Smooth muscle cell (in vitro differentiated cells): Measurements from ENCODE around the gene APCDD1L. TPM values are rescaled to one million over a fixed set of nuclear protein-coding genes. Genes with fewer than 3 reads are reported as not detected.

Experiments
- DNase-seq: peaks from one replicate; lab custom pipeline; 2025; ENCODE audit not compliant: unreplicated experiment; lab: John Stamatoyannopoulos, UW
- H2AFZ ChIP-seq: fragments of 200-600 bp; sonication (generic); 2 replicates; pipeline ENCODE4 v1.6.0; 2016; ENCODE audit warnings: antibody characterized with exemption, low read depth, mild to moderate bottlenecking
- H3F3A ChIP-seq: fragments of 200-600 bp; sonication (generic); 2 replicates; pipeline ENCODE4 v1.6.0; 2017; ENCODE audit warnings: antibody characterized with exemption, low read depth
- H3K27ac ChIP-seq: fragments of 200-600 bp; sonication (generic); 2 replicates; pipeline ENCODE4 v1.5.1; 2016; ENCODE audit warnings: low read depth, mild to moderate bottlenecking
- H3K27me3 ChIP-seq: fragments of 200-600 bp; sonication (generic); 2 replicates; pipeline ENCODE4 v1.6.1; 2016; ENCODE audit warnings: low read depth, mild to moderate bottlenecking
- H3K36me3 ChIP-seq: fragments of 200-600 bp; sonication (generic); 2 replicates; pipeline ENCODE4 v1.5.1; 2016; ENCODE audit warnings: low read depth
- H3K4me1 ChIP-seq: fragments of 200-600 bp; sonication (generic); 2 replicates; pipeline ENCODE4 v1.5.1; 2016; ENCODE audit warnings: low read depth
- H3K4me2 ChIP-seq: fragments of 200-600 bp; sonication (generic); 2 replicates; pipeline ENCODE4 v1.6.0; 2016; ENCODE audit warnings: mild to moderate bottlenecking
- H3K4me3 ChIP-seq: fragments of 200-600 bp; sonication (generic); 2 replicates; pipeline ENCODE4 v1.5.1; 2016; ENCODE audit warnings: mild to moderate bottlenecking
- H3K79me2 ChIP-seq: fragments of 200-600 bp; sonication (generic); 2 replicates; pipeline ENCODE4 v1.6.0; 2016; ENCODE audit warnings: low read depth, mild to moderate bottlenecking
- H3K9ac ChIP-seq: fragments of 200-600 bp; sonication (generic); 2 replicates; pipeline ENCODE4 v1.6.0; 2016; ENCODE audit warnings: low read depth
- H3K9me3 ChIP-seq: fragments of 200-600 bp; sonication (generic); replicated peaks from 2 replicates; pipeline ENCODE4 v1.5.1; 2016; ENCODE audit warnings: low read depth
- H4K20me1 ChIP-seq: fragments of 200-600 bp; sonication (generic); 2 replicates; pipeline ENCODE4 v1.6.0; 2016; ENCODE audit warnings: low read depth
- WGBS: methylation state at CpG from one replicate; pipeline ENCODE4 v1.1.7; 2016; ENCODE audit warnings: low lambda C conversion rate; 5-methylcytosine and 5-hydroxymethylcytosine counted together
- polyA plus RNA-seq: library from polyadenylated mRNA; unstranded; fragments of >200 nt; fragmentation: Nextera tagmentation; extraction: Ambion mirVana; gene quantifications from 2 replicates; pipeline ENCODE4 v1.2.1, GENCODE V29; 2016
- total RNA-seq: library from RNA; depleted of rRNA; stranded (reverse); fragments of >200 nt; gene quantifications from 2 replicates; pipeline ENCODE4 v1.2.3, GENCODE V29; 2014
- TF ChIP-seq, protein P1 (sequence below): fragments of 200-600 bp; sonication (generic); IDR thresholded peaks from 2 replicates; pipeline ENCODE4 v1.5.1; 2017; ENCODE audit warnings: borderline replicate concordance, mild to moderate bottlenecking, antibody characterized with exemption; ENCODE audit not compliant: insufficient read depth, poor library complexity, severe bottlenecking

Gene APCDD1L
- total and polyA plus RNA-seq, 2 experiments from 2014 or later: 9.4 to 18.3 TPM

DNA sequence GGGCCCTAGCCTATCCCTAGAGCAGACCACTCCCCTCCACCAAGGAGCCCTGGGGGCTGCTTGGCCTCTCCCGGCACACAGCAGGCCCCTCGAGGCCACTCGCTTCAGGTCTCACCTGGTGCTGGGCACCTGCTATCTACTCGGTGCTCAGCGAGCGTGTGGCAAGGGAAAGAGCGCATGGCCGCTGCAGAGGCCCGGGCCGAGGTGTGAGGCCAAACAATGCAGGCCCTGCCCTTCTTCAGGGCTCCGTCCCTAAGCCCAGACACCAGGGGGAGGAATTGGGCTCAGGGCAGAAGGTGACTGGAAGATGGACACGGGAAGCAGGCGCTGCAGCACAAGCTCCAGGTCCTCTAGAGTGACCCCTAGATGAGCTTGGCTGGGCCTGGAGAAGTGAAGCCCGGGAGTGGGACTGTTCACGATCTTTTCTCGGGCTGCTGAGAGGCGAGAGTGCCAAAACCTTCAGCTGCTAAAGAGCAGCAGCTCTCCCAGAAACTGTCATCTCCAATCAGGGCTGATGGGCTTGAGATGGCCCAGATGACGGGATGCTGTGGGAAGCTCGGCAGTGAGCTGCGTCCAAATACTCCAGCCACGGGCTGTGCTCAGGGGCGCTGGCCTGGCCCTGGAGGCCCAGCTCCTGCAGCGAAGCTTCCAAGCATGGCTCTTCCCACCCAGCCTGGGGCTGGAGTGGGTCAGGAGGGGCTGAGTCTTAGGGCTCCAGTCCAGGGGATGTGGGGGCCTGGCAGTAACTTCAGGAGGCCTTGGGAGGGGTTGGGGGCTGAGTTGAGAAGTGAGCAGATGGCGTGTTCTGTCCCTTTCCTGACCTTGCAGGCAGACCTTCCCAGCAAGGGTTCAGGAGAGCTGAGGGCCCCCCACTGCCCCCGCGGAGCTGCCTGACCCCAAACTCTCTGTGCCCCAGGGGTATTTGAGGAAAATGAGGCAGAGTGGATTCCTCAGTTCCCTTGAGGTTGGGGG, 43.7 kb downstream of the APCDD1L start:
- H3K9ac ChIP-seq: no peak overlapping the region
- H3K27ac ChIP-seq: no peak overlapping the region
- no peak for DNase-seq
- H3K9me3 ChIP-seq: no peaks in the 10 kb centered on the region
- H4K20me1 ChIP-seq: no peaks in the 10 kb centered on the region
- no peak overlapping the region for H3K4me3 ChIP-seq
- TF ChIP-seq, protein P1, sequence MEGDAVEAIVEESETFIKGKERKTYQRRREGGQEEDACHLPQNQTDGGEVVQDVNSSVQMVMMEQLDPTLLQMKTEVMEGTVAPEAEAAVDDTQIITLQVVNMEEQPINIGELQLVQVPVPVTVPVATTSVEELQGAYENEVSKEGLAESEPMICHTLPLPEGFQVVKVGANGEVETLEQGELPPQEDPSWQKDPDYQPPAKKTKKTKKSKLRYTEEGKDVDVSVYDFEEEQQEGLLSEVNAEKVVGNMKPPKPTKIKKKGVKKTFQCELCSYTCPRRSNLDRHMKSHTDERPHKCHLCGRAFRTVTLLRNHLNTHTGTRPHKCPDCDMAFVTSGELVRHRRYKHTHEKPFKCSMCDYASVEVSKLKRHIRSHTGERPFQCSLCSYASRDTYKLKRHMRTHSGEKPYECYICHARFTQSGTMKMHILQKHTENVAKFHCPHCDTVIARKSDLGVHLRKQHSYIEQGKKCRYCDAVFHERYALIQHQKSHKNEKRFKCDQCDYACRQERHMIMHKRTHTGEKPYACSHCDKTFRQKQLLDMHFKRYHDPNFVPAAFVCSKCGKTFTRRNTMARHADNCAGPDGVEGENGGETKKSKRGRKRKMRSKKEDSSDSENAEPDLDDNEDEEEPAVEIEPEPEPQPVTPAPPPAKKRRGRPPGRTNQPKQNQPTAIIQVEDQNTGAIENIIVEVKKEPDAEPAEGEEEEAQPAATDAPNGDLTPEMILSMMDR: no peak
- H3K27me3 ChIP-seq: no peaks in the 10 kb centered on the region
- no peaks in the 10 kb centered on the region for H3K79me2 ChIP-seq
- H3K36me3 ChIP-seq: no peaks in the 10 kb centered on the region
- no peaks in the 10 kb centered on the region for H3K4me1 ChIP-seq
- no peaks in the 10 kb centered on the region for H3F3A ChIP-seq
- H3K4me2 ChIP-seq: no peak overlapping the region
- H2AFZ ChIP-seq: no peak overlapping the region
- WGBS: 90% methylated on average over 26 of the region's 26 CpGs

DNA sequence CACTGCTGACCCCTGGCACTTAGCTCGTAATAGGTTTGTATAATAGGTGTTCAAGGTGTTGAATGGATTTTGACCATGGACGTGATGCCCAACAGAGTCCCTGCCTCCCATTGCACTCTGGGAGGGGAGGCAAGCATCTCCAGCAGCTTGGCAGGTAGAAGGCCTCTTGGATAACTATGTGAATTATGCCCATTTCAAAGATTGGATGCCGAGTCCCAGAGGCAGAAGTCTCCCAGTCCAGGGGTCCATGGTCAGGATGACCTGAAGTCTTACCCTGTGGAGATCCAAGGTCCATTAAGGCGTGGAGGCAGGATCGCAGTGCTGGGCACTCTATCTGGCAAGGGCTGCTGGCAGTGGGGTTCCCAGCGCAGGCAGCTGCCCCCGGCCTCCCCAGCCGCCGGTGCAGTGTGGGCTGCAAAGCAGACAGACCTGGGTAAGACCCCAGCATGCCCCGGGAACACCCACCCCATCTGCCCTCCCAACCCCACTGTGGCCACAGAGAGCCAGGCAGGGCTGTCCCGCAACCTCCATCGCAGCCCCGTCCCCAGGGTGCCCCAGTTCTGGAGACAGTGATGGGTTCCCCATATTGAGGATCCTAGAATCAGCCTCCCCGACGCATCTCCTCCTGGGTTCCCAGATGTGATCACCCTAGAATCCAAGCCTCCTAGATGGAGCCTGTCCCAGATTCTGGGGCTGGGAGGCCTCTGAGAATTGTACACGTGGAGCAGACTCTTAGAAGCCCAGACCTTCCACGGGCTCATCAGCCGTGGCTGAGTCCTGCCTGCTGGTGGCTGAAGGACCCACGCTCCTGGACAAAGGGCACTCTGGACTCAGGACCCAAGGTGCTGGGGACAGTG, 44.6 kb downstream of the APCDD1L start:
- Histone ChIP-seq H3K27ac (no peak overlapping the region), H3K4me1 (no peaks in the 10 kb centered on the region), H3F3A (no peaks in the 10 kb centered on the region), H3K4me2 (no peak overlapping the region), H3K9me3 (no peaks in the 10 kb centered on the region), H3K36me3 (no peaks in the 10 kb centered on the region), H3K27me3 (no peaks in the 10 kb centered on the region), H3K9ac (no peak overlapping the region), H4K20me1 (no peaks in the 10 kb centered on the region), H2AFZ (no peak overlapping the region), H3K79me2 (no peaks in the 10 kb centered on the region), H3K4me3 (no peak overlapping the region)
- DNase-seq: no peak
- WGBS: 93% methylated on average over 14 of the region's 19 CpGs
- TF ChIP-seq, protein P1: no peak

GRCh38 chr20:58469616-58470015, 45.6 kb downstream of the APCDD1L start:
- H3F3A ChIP-seq: no peaks in the 10 kb centered on the region
- no peak overlapping the region for H3K27ac ChIP-seq
- no peaks in the 10 kb centered on the region for H3K36me3 ChIP-seq
- no peaks in the 10 kb centered on the region for H4K20me1 ChIP-seq
- H3K4me3 ChIP-seq: no peak overlapping the region
- TF ChIP-seq, protein P1: no peak
- 90% methylated on average over 12 of the region's 12 CpGs for WGBS
- peaks cover 3% of the 10 kb centered on the region for H3K4me1 ChIP-seq
- no peaks in the 10 kb centered on the region for H3K27me3 ChIP-seq
- no peak overlapping the region for H3K9ac ChIP-seq
- DNase-seq: no peak
- no peak overlapping the region for H2AFZ ChIP-seq
- H3K4me2 ChIP-seq: no peak overlapping the region
- no peaks in the 10 kb centered on the region for H3K9me3 ChIP-seq
- H3K79me2 ChIP-seq: no peaks in the 10 kb centered on the region
